NCI-H446 treated with DMSO at 0.1 percent for 48 hours (cell line): Measurements from ENCODE around the gene IGFBP5.

ENCODE experiments used
- DNase-seq: peaks from one replicate; lab custom pipeline; 2025; lab: John Stamatoyannopoulos, UW

IGFBP5 gene

DNA sequence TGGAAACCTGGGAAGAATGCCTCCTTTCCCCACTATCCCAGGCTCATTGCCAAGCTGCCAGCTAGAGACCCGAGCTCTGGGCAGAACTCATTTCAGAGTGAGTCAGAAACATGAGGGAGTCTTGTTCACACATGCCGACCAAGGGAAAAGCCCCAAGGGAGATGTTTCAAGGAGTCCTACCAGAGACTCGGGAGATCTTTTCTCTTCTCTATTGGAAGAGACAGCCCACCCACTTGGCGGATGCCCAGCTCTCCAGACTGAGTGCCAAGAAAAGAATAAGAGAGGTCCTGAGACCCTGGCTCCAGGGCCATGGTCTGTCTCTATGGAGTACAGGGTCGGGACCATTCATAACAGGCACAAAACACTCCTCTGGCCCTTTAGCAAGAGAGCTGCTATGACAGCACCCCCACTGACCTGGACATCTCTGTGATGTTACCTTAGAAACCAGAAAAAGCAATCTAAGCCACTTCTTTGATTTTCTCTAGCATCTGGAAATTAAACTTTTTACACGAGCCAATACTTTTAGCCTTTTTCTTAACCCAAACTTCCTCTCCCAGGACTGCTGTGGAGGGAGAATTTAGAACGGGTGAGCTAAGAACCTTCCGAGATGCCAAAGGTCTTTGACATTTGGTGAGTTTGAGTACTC is 18.5 kb upstream of the IGFBP5 start:
- DNase-seq: peak; percentile 98

DNA sequence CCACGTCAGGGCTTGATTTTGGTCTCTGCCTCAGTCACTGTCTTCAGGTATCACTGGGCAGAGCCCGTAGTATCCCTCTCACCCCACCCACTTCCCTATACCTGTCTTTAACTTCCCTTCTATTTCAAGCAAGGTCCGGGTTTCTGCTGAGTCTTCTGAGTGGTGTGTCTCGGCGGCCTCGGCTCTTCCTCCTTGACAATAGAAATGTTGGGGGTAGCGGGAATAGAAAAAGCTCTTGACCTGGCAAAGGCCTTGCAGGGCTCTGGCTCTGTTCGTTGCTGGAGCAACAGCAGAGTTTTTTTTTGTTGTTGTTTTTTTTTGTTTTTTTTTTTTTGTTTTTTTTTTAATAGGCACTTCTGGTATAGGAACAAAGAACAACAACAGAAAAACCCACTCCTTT is 16.0 kb upstream of the IGFBP5 start:
- DNase-seq: no peak

DNA sequence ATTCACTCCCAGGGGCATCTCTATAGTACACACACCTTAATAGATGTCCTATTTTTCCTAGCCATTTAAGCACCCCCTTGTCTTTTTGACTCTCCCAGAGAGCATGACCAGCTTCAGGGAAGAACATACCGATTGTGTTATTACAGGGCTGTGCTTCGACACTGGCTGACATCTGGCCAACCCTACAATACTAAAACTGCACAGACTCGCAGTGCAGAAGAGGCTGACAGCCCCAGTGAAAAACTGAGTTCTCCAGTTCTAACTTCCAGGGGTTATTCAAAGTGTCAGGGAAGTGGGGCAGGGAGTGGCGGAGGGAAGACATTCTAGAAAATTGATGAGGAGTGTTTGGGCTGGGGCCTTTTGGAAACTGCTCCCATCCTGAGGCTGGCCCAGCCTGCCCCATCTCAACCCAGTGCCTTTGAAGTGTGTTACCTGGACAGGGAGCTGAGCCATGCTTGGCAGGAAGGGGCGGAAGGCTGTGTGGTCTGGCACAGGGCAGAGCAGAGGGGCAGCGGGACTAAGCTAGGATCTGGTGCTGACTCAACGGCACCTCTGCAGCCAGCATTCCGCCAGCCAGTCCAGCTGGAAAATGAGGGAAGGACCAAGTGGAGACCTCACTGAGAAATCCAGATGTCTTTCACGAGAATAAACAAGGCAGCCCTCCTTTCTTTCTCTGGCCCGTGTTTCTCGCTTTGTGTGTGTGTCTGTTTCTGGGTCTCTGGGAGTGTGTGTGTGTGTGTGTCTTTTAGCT is 15.4 kb upstream of the IGFBP5 start:
- DNase-seq: no peak

DNA sequence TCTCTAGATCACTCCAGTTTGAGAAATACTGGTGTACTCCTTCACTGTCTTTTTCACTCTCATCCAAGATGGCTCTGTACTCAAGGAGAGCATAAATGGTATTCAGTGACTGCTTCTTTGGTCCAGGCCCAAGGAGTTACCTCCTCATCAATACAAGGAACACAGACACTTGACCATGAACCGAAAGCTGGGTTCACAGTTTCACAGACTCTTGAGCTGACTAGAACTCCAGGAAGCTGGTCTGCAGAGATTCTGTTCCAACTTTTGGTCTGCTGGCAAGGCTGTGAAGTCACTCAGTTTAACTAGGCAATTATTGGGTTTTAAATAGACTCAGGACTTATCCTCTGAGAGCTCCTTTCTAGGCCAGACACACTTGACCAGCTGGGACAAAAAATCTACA is 7.4 kb upstream of the IGFBP5 start:
- DNase-seq: no peak

DNA sequence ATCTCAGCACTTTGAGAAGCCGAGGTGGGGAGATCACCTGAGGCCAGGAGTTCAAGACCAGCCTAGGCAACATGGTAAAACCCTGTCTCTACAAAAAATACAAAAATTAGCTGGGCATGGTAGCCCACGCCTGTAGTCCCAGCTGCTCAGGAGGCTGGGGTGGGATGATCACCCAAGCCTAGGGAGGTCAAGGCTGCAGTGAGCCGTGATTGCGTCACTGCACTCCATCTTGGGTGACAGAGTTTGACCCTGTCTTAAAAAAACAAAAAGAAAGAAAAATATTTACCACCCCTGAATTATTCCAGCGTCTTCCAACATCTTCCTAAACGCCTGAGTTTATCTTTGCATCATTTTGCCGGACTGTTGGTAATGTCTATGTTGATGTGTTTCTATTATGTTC is 6.2 kb upstream of the IGFBP5 start:
- no peak for DNase-seq

DNA sequence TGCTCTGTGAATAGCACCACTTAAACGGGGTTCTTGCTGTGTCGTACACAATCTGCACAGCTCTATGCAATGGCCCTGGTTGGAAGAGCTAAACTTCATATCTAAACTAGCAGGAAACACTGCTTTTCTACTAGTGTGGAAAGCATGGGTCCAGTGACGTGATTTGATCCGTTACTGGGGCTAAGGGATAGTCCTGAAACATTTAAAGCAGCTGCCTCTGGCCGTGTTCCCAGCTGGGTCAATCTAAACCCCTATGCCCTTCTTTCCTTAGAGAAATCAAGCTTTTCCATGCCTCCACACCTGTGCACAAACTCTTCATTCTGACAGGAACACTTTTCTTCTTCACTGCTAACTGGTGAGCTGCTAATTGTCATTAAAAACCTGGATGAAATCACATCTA is 5.4 kb upstream of the IGFBP5 start:
- DNase-seq: no peak

DNA sequence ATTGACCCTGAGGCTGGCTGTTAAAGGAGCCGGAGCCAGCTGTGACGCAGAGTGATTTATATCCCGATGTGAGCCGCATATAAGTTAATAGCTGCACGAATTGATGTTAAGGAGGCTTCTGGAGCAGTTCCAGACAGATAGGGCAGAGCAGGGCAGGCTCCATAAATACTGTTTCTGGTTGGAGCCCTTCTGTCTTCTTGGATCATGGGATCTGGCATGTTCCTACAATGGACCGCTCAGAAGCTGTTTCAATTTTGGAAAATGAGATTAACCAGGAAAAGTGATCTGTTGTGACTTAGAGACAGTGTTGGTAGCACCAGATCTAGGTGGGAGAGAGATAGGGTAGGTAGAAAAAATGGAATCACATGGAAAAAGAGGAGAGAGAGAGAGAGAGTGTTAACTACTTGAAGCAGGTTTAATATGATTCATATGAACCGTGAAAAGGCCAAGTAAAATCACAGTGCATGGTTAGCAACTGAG is 4.8 kb upstream of the IGFBP5 start:
- DNase-seq: peak; percentile 60

DNA sequence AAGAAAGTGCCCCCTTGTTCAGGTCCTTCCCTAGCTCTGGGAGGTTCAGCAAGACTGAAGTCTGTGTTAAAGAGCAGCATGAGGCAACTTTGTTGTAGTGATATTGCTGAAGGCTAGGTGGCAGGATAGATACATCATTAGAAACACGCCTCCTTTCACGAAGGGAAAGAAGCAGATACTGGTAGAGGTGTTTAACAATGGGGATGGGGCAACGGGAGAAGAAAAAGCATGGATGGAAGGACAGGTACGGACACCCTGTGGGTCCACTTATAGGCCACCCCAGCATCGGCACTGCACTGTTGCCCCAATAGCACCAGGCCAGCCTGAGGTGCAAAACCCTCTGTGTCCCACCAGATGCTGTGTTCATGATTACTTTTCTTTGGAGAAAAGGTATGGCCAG is 3.5 kb upstream of the IGFBP5 start:
- peak; percentile 74 for DNase-seq

DNA sequence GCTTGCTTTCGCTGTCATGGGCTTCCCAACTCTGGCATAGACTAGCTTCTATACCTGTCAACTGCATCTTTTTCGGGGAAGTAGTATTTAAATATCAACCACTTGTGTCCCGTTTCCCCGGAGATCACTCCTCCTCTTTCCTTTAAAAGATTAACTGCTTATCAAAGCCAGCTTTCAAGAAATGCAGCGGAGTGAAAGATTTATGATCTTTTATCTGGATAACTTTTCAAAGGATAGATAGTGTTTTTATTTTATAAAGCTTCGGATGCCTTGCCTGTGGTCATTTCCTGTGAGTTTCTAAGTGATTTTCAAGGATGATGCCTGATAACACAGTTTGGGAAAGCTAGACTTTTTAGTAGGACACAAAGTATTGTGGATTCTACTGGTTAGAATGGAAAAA is 2.9 kb upstream of the IGFBP5 start:
- DNase-seq: no peak

DNA sequence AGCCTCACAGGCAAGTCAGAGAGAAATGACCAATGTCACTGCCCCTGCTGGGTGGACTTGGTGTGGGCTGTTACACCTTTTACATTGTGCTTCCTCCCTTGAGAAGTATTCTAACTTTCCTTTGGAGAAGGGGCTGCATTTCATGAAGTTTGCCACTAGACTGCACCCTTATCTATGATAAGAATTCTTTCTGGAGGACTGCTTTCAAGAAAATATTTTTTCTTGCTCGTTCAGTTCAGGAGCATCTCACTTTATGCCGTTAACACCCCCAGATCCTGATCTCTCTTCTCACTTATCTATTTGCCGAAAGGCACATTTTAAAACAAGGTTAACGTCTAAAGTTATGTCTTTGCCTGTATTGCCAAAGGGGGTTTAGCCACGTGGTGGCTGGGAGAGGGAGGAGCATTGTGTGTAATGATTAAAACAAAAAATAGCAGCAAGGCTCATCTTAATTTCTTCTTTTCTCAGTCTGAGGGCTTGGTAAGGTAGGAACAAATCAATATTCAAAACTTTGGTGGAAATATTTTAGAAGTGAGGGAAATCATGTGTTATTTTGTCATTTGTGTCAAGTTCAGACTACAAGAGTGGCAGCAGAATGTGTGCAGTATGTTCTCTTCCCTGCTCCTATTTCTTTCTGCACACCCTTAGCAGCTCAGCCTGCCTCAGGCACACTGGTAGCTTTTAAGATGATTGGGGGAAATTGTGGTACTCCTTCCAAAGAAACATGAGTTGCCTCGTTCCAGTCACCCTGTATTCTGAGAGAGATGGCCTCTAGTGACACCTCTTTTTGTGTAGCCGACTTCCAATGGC is 1.6 kb upstream of the IGFBP5 start:
- DNase-seq: peak; percentile 19

DNA sequence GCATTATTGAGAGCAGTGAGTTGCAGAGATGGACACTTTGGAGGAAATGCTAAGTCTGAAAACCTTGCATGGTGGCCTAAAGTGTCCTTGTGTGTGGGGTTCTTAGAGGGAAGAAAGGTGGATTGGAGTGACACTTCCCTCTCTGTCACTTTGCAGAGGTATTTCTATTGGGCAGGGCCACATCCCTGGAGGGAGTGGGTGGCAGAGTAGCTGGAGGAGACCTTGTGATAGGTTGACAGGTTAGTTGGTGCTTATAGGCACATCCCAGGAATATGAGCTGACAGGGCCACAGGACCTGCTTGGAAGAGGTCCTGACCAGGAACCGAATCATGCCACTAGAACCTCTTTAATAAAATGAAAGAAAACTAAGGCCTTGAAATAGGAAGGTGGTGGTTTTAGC is 972 bp upstream of the IGFBP5 start:
- no peak for DNase-seq

DNA sequence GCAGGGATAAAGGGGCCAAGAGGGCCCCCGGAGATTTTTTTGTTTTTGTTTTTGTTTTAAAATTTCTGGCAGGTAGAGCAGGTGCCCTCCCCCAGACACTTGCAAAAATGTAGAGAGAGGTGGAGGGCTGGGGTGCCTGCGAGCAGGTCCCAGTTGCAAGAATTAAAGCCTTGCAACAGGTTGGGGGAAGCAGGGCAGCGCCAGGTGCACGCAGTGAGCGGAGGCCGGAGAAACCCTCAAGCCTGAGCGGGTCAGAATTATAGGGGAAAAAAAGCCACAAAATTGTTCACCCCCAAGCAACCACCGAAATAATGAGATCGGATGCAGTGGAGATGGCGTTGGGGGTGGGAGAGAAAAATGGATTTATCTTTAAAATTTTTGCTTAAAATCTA is 527 bp downstream of the IGFBP5 start:
- no peak for DNase-seq

DNA sequence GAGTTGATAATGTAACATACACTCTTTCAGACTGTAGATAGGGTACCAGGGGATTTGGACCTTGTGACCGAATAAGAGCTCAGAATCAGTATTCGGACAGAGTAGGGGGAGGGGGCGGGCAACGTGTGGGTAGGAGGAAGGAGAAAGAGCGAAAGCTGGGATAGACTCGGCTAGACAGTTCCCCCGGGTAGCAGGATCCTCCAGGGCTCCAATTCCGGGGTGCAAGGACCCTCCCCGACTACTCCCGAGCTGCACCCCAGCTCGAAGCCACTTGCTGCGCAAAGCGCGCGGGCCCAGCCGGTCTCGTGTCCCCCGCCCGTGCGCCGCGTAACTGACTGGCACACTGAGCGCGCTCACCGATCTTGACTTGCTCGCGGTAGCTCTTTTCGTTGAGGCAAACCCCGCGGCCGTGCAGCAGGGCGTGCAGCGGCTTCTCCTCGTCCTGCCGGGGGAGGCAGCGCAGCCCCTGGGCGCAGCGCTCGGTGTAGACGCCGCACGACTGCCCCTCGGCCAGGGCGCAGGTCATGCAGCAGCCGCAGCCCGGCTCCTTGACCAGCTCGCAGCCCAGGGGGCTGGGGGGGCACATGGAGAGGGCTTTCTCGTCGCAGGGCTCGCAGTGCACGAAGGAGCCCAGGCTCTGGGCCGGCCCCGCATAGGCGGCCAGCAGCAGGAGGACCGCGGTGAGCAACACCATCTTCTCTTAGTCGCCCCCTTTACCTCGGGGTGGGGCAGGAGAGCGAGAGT is 1.1 kb downstream of the IGFBP5 start:
- no peak for DNase-seq

DNA sequence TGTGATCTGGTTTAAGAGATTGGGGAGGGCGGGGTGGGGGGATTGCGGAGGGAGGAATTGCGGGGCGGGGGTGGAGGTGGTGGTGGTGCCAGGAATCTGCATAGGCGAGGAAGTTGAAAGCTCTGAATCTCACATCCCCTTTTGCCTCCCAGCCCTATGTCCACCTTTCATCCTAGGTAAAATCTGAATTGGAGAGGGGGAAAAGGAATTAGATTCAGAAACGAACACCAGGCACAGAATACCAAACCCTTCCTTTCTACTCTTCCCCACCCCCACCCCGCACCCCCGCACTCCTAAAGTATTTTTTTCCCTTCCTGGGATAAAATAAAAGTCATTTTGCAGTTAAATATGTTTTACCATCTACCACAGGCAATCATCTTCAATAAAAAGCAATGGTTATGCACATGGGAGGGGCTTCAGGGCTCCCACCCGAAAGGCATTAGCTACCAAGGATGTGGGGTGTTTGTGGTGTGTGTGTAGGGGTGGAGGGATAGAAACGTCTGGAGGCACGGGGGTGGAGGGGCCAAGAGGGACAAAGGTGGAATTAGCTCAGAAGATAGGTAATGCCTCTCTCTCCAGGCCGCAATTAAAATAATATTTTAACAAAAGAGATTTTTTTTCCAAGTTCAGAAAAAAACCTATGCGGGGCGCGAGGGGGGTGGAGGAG is 1.8 kb downstream of the IGFBP5 start:
- DNase-seq: no peak

DNA sequence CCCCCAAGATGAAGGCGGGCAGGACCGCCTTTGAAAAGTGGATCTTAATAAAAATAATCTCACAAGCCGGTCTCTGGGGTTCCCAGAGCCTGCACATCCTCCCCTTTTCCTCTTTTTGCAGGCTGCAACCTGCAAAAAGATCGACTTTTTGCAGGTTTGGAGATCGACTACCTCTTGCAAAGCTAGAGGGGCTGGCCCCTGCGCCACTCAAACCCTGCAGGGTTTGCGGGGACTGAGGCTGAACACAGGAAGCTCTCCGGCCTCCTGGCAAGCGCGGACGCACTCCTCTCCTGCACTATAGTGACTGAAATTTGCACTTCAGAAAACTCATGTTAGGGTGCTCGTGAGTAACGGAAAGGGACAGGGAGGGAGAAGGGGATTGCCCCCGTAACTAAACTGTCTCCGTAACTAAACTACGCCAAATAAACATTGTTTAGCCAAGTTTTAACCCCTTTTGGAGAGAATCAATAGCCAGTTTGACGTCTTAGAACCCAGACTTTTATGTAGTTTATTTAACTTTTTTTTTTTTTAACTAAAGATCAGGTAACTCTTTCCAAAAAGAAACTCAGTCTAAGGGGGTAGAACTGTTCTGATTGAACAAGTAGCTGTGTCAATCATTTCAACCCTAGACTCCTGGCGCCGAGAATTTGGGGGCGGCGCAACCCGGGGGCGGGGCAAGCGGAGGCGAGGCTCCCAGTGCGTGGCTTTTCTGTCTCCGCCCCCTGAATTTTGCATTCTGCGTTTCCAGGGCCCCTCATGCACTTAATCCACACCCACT is 2.5 kb downstream of the IGFBP5 start:
- DNase-seq: peak; percentile 87

DNA sequence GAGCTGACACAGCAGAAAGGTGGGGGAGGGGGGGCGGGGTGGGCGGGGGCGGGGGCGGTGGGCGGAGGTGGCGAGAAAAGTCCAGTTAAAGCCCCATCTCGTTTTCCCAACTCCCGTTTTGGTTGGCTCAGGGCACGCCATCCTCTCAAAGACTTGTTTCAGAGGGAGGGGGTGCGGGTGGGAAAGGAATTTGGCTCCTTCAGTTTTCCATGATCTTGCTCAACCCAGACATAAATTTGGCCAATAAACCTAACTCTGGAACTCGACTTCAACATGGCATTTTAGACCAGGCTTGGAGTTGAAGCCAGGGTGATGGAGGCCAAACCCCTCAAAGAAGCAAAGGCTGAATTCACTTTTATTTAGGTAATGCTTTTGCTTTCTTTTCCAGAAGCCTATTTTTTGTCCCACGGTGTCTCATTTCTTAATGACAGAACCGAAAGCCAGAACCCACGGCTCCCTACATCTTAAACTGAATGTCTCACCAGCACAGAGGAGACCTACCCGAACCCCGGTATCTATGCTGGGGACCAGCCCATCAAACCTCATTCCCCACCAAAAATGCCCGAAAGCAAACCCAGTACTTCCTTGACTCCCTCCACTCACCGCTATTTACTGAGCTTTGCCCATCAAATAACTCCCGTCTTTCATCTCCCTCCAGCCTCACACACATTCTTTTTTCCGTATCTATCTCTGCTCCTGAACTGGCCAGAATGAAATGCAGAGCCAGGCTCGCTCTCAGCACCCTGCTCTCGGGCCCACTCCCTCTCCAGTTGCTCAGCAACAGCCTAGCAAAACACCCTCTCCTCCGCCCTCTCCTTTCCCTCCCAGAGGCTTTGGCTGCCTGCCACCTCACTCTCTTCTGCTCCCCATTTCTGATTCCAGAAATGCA is 4.3 kb downstream of the IGFBP5 start:
- DNase-seq: peak; percentile 77

DNA sequence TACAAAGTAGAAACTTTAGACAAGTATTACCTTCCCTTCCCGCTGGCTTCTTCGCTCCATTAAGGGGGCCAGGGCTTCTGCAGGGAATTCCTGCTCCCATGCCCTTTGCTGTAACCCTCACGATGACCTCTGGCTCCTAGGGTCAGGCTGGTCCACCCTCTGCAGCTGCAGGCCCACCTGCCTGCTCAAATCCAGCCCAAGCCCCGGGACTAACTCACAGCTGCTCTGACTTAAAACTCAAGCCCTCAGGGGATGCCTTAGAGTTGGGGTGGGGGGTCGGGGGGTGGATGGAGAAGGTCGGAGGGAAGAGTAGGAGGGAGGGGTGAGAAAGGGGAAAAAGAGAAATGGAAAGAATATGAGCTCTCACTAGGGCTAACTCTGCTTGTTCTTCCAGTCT is 4.9 kb downstream of the IGFBP5 start:
- no peak for DNase-seq

DNA sequence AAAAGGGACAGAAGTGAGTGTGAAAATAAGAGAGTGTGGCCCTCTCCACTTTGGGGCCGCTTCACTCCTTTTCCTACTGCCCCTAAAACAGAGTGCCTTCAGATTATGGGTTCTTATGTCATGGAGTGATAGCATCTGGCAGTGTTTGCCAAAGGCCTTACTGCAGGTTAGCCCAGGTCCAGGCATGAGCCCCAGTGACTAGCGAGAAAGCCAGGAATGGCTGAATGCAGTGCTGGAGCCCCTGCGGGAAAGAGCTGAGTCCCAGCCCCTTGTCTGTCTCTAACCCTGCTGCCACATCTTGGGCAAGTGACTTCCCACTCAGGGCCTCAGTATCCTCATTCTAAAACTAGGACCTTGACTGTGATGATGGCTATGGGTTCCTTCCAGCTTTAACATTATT is 6.0 kb downstream of the IGFBP5 start:
- no peak for DNase-seq

DNA sequence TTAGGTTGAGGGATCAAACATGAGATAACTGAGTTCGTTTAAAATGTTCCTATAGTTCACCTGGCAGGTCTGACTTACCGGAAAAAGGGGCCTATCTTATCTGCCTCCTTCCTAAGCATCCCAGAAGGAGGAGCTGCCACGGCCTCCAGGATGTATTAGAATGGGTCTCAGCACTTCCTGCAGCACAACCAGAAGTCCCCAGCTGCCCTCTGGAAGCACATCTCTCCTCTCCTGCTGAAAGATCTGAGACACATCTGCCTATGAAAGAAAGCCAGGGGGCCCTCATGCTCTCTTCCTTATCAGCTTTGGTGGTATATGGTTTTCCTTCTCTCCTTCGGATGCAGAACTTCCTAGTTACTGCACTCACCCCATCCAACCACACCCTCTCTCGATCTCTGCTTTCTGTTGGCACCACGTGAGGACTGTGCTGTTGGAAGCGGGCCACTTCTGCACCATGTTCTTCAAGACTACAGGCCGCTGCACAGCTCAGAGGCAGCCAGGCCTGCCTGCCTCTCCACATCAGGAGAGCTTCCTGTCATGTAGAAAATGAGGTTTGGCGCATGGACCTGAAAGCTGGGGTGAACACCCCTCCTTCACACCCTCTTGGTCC is 6.5 kb downstream of the IGFBP5 start:
- peak; percentile 23 for DNase-seq
